ENCODE results near the gene INTS1. TPM values are rescaled to one million over a fixed set of nuclear protein-coding genes. Genes with fewer than 3 reads are reported as not detected.

INTS1 gene
- polyA plus RNA-seq, 4 donors, result 52.7 to 102 (median 84.0) TPM

Other genes starting within 250 kb of the INTS1 start
- 10 to 100 TPM in 3 of 4 donors, 1 to 10 TPM in 1; 5.8 to 14.1 (median 11.5) TPM for gene MICALL2, start 44.9 kb downstream of the INTS1 start, polyA plus RNA-seq (ENCODE audit: insufficient read length in 4 of 4)
- gene MAFK, start 26.3 kb upstream of the INTS1 start, polyA plus RNA-seq (ENCODE audit: insufficient read length in 4 of 4), result 10 to 100 TPM in 3 of 4 donors, 1 to 10 TPM in 1; 6.5 to 15.6 (median 12.8) TPM
- 10 to 100 TPM in 1 of 4 donors, 1 to 10 TPM in 3; 3.5 to 11.5 (median 6.8) TPM for gene TMEM184A, start 51.8 kb upstream of the INTS1 start, polyA plus RNA-seq (ENCODE audit: insufficient read length in 4 of 4)
- 10 to 100 TPM; 28.9 to 40.5 (median 35.5) TPM for gene PSMG3, start 65.6 kb upstream of the INTS1 start, polyA plus RNA-seq (ENCODE audit: insufficient read length in 4 of 4)
- gene ELFN1, start 165.9 kb upstream of the INTS1 start, polyA plus RNA-seq (ENCODE audit: insufficient read length in 4 of 4), result 10 to 100 TPM; 11.7 to 22.0 (median 17.5) TPM

Data from left renal cortex interstitium (tissue), 4 donors.